Memory B cell (primary cell): ENCODE data around the gene MAML2.

Source experiments
- ATAC-seq: fragments of 150-1000 bp; cut with Tn5 transposase; 2 replicates; pipeline ENCODE4 v1.10.0; 2021; ENCODE audit warnings: low read depth, mild to moderate bottlenecking, moderate library complexity
- DNase-seq, 2 donors: peaks; one replicate each; pipeline ENCODE4 v3.0.0; 2022; ENCODE audit warnings: low spot score in 2 of 2
- H3K27ac Mint-ChIP-seq: one replicate; pipeline ENCODE4 v1.8.0; 2022; ENCODE audit warnings: mild to moderate bottlenecking, moderate library complexity, mixed read lengths
- H3K27me3 Mint-ChIP-seq: one replicate; pipeline ENCODE4 v1.8.0; 2022; ENCODE audit warnings: mixed read lengths
- H3K36me3 Mint-ChIP-seq: one replicate; pipeline ENCODE4 v1.8.0; 2022; ENCODE audit warnings: mild to moderate bottlenecking, mixed read lengths
- H3K4me1 Mint-ChIP-seq: one replicate; pipeline ENCODE4 v1.8.0; 2022; ENCODE audit warnings: mixed read lengths
- H3K4me3 Mint-ChIP-seq: one replicate; pipeline ENCODE4 v1.8.0; 2022; ENCODE audit warnings: mild to moderate bottlenecking, moderate library complexity, mixed read lengths
- H3K9me3 Mint-ChIP-seq: one replicate; pipeline ENCODE4 v1.8.0; 2022; ENCODE audit warnings: mixed read lengths

MAML2 gene

GRCh38 chr11:96008161-96008720, 334.8 kb downstream of the MAML2 start:
- no peaks in the 10 kb centered on the region for H3K36me3 Mint-ChIP-seq

GRCh38 chr11:96006037-96006436, 337.0 kb downstream of the MAML2 start:
- H3K9me3 Mint-ChIP-seq, result peaks cover 8% of the 10 kb centered on the region
- peaks cover 10% of the 10 kb centered on the region for H3K36me3 Mint-ChIP-seq
- peaks cover 14% of the 10 kb centered on the region for H3K4me1 Mint-ChIP-seq
- no peaks in the 10 kb centered on the region for H3K27me3 Mint-ChIP-seq
- no peak for ATAC-seq
- no peak overlapping the region for H3K4me3 Mint-ChIP-seq
- no peak overlapping the region for H3K27ac Mint-ChIP-seq
- DNase-seq, result no peak

More at GRCh38 chr11:96008161-96008720, 334.8 kb downstream of the MAML2 start:
- no peaks in the 10 kb centered on the region for H3K27me3 Mint-ChIP-seq
- no peak overlapping the region for H3K27ac Mint-ChIP-seq
- no peak overlapping the region for H3K4me3 Mint-ChIP-seq
- ATAC-seq (no peak), DNase-seq (no peak)
- H3K9me3 Mint-ChIP-seq, result no peaks in the 10 kb centered on the region
- H3K4me1 Mint-ChIP-seq, result peaks cover 17% of the 10 kb centered on the region

GRCh38 chr11:96004862-96005261, 338.1 kb downstream of the MAML2 start:
- Mint-ChIP-seq H3K9me3 (peaks cover 8% of the 10 kb centered on the region), H3K4me3 (no peak overlapping the region), H3K36me3 (peaks cover 10% of the 10 kb centered on the region), H3K4me1 (peaks cover 11% of the 10 kb centered on the region), H3K27ac (no peak overlapping the region), H3K27me3 (no peaks in the 10 kb centered on the region)
- DNase-seq (no peak), ATAC-seq (no peak)

DNA sequence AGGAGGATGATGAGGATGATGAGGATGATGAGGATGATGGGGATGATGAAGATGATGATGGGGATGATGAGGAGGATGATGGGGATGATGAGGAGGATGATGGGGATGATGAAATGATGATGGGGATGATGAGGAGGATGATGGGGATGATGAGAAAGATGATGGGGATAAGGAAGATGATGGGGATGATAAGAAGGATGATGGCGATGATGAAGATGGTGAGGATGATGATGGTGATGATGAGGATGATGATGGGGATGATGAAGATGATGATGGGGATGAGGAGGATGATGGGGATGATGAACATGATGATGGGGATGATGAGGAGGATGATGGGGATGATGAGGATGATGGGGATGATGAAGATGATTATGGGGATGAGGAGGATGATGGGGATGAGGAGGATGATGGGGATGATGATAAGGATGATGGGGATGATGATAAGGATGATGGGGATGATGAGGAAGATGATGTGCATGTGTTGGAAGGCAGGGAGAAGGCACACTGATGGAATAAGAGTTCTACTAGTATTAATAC, 340.2 kb downstream of the MAML2 start:
- Mint-ChIP-seq H3K4me1 (peaks cover 15% of the 10 kb centered on the region), H3K4me3 (no peak overlapping the region), H3K27me3 (no peaks in the 10 kb centered on the region), H3K36me3 (peaks cover 12% of the 10 kb centered on the region), H3K9me3 (peaks cover 8% of the 10 kb centered on the region), H3K27ac (no peak overlapping the region)
- no peak for ATAC-seq
- no peak for DNase-seq

- Mint-ChIP-seq H3K4me3 (no peak overlapping the region), H3K27ac (no peak overlapping the region), H3K4me1 (peaks cover 15% of the 10 kb centered on the region), H3K27me3 (no peaks in the 10 kb centered on the region), H3K9me3 (peaks cover 8% of the 10 kb centered on the region), H3K36me3 (peaks cover 12% of the 10 kb centered on the region)
- ATAC-seq (no peak), DNase-seq (no peak)
These were observed 340.7 kb downstream of the MAML2 start for GRCh38 chr11:96002339-96002738.

GRCh38 chr11:96001037-96001436, 342.0 kb downstream of the MAML2 start:
- DNase-seq, result no peak

GRCh38 chr11:95999711-96000406, 343.1 kb downstream of the MAML2 start:
- Mint-ChIP-seq H3K27ac (no peak overlapping the region), H3K36me3 (peaks cover 15% of the 10 kb centered on the region), H3K4me3 (no peak overlapping the region), H3K4me1 (peaks cover 18% of the 10 kb centered on the region), H3K9me3 (peaks cover 8% of the 10 kb centered on the region), H3K27me3 (no peaks in the 10 kb centered on the region)
- ATAC-seq (no peak), DNase-seq (no peak)

More at GRCh38 chr11:96001037-96001436, 342.0 kb downstream of the MAML2 start:
- H3K27me3 Mint-ChIP-seq, result no peaks in the 10 kb centered on the region
- ATAC-seq, result no peak
- no peak overlapping the region for H3K4me3 Mint-ChIP-seq
- no peak overlapping the region for H3K27ac Mint-ChIP-seq
- H3K36me3 Mint-ChIP-seq, result peaks cover 12% of the 10 kb centered on the region
- peaks cover 8% of the 10 kb centered on the region for H3K9me3 Mint-ChIP-seq
- peaks cover 15% of the 10 kb centered on the region for H3K4me1 Mint-ChIP-seq

- Mint-ChIP-seq H3K4me1 (peaks cover 8% of the 10 kb centered on the region), H3K36me3 (peaks cover 9% of the 10 kb centered on the region), H3K27me3 (no peaks in the 10 kb centered on the region), H3K9me3 (no peaks in the 10 kb centered on the region), H3K4me3 (no peak overlapping the region), H3K27ac (no peak overlapping the region)
- no peak for ATAC-seq
- no peak for DNase-seq
These were observed 346.3 kb downstream of the MAML2 start for GRCh38 chr11:95996621-95997235.

- DNase-seq, result no peak
- no peak for ATAC-seq
- Mint-ChIP-seq H3K27me3 (no peaks in the 10 kb centered on the region), H3K4me1 (peaks cover 5% of the 10 kb centered on the region), H3K36me3 (peaks cover 16% of the 10 kb centered on the region), H3K4me3 (no peak overlapping the region), H3K27ac (peak overlapping the region; percentile 16), H3K9me3 (no peaks in the 10 kb centered on the region)
These were observed 348.7 kb downstream of the MAML2 start for GRCh38 chr11:95994329-95994728.

DNA sequence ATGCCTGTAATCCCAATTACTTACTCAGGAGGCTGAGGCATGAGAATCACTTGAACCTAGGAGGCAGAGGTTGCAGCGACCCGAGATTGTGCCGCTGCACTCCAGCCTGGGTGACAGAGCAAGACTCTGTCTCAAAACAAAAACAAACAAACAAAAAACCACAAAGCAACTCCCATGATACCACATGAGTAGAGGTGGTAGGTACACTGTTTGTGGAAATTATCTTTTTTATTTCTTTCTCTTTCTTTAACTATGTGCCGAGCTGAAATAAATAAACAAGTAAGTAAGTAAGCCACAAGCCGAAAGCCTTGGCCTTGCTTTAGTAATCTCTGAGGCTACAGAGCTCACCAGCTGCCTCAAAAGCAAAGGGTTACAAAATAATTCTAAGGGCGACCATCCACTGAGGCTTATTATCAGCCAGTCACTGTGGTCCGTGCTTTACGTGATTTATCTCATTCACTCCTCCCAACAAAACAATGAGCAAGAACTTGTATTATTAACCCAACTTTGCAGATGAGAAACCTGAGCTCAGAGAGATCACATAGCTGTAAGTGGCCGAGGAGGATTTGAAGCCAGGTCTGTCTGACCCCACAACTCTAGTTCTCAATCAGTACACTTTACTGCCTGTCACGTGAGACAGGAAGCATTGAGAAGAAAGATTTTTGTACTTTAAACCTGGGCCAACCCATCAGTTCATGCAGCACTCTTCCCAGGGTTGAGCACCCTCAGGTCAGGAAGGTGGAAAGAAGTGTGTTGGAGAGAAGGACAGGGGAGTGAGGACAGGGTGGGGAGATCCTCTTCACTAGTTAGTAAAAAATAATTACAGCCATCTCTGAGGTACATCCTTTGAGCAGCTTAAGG, 349.3 kb downstream of the MAML2 start:
- H3K36me3 Mint-ChIP-seq, result peaks cover 21% of the 10 kb centered on the region
- H3K27ac Mint-ChIP-seq, result peak overlapping the region; percentile 16
- ATAC-seq (no peak), DNase-seq (no peak)
- H3K4me1 Mint-ChIP-seq, result peaks cover 5% of the 10 kb centered on the region
- H3K9me3 Mint-ChIP-seq, result no peaks in the 10 kb centered on the region
- H3K4me3 Mint-ChIP-seq, result no peak overlapping the region
- H3K27me3 Mint-ChIP-seq, result no peaks in the 10 kb centered on the region

DNA sequence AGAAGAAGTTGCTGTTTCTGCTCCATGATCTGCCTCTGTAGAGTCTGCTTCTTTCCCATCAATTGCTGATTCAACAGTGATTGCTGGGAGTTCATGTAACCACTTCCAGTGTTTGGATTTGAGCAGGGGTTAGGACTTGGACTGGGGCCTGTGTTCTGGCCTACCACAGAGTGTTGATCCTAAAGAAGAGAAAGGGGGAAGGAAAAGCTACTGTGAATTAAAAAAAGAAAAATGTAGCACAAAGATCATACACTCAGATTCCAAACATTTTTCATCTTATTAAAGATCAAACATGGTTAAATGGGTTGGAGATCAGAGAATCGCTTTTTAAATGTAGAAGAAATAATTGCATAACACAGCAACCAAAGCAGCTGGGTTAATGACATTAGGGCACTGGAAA, 351.4 kb downstream of the MAML2 start:
- Mint-ChIP-seq H3K27me3 (no peaks in the 10 kb centered on the region), H3K4me3 (no peak overlapping the region), H3K4me1 (peaks cover 2% of the 10 kb centered on the region), H3K27ac (no peak overlapping the region), H3K9me3 (no peaks in the 10 kb centered on the region), H3K36me3 (peaks cover 32% of the 10 kb centered on the region)
- ATAC-seq (no peak), DNase-seq (no peak)

DNA sequence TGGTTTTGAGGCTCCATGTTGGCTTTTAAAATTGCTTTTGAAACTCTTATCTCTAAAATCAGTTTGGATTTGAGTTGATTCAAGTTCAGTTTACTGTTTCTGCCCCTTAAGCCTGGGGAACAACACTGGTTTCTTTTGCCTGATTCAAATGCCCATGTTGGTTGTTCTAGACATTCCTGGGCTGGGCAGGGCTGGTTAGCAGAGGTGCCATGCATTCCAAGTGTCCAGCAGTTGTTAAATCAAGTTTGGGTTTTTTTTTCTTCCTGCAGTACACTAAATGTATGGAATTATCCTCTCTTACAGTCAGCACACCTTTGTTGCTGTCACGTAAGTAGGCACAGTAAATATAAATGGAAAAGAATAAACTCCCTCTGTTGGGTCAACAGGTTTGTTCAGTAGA, 351.9 kb downstream of the MAML2 start:
- H3K36me3 Mint-ChIP-seq, result peaks cover 32% of the 10 kb centered on the region

DNA sequence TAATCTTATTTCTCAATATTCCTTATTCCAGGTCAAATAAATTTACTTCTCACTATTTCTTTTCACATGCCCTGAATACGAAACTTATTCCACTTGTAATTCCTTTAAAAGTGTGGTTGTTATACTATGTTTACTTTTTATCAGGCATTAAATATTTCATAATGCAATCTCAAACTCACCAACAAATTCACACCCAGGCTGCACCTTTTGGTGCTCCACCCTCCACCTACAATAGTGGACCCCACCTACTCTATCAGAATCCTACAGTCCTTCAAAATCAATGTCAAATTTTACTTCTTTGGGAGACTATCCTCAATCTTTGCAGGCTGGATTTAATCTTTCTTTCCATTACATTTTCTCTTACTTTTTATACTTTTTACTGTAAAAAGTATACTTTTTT, 353.2 kb downstream of the MAML2 start:
- peaks cover 33% of the 10 kb centered on the region for H3K36me3 Mint-ChIP-seq
- H3K9me3 Mint-ChIP-seq, result no peaks in the 10 kb centered on the region

More for the DNA sequence above, 351.9 kb downstream of the MAML2 start:
- Mint-ChIP-seq H3K27ac (no peak overlapping the region), H3K4me1 (peaks cover 2% of the 10 kb centered on the region), H3K27me3 (no peaks in the 10 kb centered on the region), H3K9me3 (no peaks in the 10 kb centered on the region), H3K4me3 (no peak overlapping the region)
- DNase-seq (no peak), ATAC-seq (no peak)

More for the DNA sequence above, 353.2 kb downstream of the MAML2 start:
- ATAC-seq (no peak), DNase-seq (no peak)
- no peak overlapping the region for H3K27ac Mint-ChIP-seq
- H3K4me3 Mint-ChIP-seq, result no peak overlapping the region
- no peaks in the 10 kb centered on the region for H3K4me1 Mint-ChIP-seq
- no peaks in the 10 kb centered on the region for H3K27me3 Mint-ChIP-seq
